Activated gamma-delta T cell treated with anti-CD3 and anti-CD28 coated beads, Interleukin-2, amount 50 U/mL, for 16 hours (primary cell): ENCODE measurements around the gene CTAG2.
"Not testable (repeated sequence)": the region's sequence is repeated elsewhere in the genome, so short reads cannot be mapped to it uniquely, and the experiment has no call there.

Experiments
- DNase-seq: peaks from one replicate; pipeline ENCODE4 v3.0.0-alpha.2; 2020; ENCODE audit warnings: low read depth

The CTAG2 gene

DNA sequence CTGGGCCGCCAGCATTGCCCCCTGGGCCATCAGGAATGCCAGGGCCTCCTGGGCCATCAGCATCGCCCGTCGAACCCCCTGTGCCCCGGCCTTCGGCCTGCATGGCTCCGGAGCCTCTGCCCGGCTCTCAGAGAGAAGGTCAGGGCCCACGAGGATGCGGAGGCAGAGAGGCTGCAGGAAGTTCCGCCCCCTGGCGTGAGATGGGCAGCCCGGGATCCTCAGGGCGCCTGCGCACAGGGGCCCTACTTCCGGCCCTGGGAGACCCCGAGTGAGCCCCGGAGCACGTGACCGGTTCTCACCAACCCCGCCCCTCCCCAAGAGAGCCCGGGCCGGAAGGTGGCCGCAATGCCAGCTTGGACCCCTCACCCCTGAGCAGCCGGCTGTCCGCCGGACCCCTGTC, at the start of gene CTAG2:
Gene CTAG2, minus strand, starts transcription at position 167 of the 400 bp plus-strand sequence. Its CDS starts 64 bp downstream, at position 103.
- DNase-seq: not testable (repeated sequence)

DNA sequence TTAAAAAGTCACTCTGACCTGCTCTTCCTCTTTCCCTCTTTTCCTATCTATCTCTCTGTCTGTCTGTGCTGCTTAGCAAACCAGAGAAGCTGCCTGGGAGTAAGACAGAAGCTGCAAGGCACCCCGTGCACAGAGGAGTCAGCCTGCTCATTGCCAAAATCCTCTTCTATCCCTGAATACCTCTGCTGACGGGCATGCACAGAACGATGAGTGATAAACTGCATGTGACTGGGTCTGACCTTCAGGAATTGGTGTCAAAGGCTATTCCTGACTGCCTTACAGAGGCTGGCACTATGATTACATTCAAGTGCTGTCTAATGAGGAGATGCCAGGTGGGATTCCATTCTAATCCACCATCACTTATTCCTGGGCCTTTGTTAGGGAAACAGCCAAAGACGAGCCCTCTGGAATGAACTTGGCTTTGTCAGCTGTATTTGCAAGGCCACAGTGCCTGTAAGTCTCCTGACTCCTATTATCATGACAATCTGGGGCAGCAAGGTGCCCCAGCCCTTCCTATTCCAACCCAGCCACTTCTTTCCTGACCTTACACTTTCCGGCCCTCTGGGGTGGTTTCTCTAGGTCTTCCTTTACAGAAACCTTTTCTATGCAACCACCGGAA, 45.4 kb upstream of the CTAG2 start:
- DNase-seq: no peak

DNA sequence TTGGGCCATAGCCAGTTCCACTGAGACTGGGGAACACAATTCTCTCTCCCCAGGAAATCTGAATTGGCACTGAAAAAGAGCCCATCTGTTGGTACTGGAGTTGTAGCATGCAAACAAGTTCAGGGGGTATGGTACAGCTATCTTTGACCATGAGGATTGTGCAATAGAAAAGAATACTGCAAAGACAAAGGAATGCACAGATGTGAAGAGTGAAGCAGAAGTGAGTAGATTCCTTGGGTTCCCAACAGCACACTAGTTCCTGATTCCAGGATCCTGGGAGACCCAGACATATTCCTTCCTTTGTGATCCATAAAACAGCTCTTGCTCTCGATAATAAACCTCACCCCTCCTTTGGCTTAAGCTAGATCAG, 43.3 kb upstream of the CTAG2 start:
- no peak for DNase-seq

DNA sequence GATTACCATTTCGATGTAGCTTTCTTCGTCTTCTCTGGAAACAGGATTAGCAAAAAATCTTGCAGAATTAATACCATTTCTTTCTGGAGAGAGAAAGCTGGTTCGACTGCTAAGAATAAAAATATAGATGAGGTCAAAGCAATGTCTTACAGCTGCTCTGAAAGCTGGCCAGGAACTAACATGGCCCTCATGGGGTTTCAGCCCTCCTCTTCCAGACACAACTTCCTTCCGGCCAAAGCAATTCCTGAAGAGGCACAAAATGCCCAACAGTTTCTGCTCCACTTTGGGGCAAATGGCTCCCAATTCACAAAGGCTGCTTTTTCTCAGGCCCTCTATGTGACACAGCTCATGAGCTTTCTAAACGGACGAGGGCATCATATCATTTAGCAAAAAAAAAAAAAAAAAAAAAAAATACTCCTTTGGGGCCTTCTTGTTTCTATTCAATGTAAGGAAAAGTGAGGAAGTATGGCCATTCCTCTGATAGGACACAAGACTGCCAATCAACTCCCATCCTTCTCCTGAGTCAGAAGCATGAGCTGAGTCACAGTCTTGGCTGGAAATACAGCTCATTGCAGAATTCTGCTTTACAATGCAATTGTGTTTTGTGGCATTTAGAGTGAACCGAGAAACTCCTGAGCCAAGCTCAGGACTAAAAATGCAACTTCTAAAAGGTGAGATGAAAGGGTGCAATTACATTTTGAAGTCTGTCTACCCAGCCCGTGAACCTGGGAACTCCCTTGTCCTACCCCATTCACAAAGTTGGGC, 42.7 kb upstream of the CTAG2 start:
- no peak for DNase-seq

DNA sequence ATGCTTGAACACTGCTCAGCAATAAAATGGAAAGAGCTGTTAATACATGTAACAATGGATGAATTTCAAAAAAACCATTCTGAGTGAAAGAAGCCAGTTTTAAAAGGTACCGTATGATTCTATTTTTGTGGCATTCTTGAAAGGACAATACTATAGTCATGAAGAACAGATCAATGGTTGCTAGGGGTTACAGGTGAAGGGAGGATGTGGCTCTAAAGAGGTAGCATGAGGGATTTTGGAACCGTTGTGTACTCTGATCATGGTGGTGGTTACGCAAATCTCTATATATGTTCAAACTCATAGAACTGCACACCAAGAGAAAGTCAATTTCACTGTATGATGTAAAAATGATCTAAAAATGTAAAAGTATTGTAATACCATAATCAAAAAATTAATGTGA, 40.0 kb upstream of the CTAG2 start:
- DNase-seq: no peak

DNA sequence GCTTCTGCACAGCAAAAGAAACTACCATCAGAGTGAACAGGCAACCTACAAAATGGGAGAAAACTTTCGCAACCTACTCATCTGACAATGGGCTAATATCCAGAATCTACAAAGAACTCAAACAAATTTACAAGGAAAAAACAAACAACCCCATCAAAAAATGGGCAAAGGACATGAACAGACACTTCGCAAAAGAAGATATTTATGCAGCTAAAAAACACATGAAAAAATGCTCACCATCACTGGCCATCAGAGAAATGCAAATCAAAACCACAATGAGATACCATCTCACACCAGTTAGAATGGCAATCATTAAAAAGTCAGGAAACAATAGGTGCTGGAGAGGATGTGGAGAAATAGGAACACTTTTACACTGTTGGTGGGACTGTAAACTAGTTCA, 37.1 kb upstream of the CTAG2 start:
- not testable (repeated sequence) for DNase-seq

DNA sequence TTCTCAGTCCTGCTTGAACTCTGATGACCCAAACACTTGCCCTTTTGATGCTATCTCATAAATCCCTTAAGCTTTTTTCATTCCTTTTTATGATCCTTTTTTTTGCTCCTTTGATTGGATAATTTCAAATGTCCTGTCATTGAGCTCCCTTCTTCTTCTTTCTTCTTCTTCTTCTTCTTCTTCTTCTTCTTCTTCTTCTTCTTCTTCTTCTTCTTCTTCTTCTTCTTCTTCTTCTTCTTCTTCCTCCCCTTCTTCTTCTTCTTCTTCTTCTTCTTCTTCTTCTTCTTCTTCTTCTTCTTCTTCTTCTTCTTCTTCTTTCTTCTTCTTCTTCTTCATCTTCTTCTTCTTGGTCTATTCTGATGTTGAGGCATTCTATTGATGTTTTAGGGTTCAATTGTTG, 18.7 kb upstream of the CTAG2 start:
- DNase-seq: not testable (repeated sequence)

DNA sequence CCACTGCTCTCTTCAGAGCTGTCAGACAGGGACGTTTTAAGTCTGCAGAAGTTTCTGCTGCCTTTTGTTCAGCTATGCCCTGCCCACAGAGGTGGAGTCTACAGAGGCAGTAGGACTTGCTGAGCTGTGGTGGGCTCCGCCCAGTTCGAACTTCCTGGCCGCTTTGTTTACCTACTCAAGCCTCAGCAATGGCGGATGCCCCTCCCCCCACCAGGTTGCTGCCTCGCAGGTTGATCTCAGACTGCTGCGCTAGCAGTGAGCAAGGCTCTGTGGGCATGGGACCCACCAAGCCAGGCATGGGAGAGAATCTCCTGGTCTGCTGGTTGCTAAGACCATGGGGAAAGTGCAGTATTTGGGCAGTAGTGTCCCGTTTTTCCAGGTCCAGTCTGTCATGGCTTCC, 17.5 kb upstream of the CTAG2 start:
- not testable (repeated sequence) for DNase-seq

DNA sequence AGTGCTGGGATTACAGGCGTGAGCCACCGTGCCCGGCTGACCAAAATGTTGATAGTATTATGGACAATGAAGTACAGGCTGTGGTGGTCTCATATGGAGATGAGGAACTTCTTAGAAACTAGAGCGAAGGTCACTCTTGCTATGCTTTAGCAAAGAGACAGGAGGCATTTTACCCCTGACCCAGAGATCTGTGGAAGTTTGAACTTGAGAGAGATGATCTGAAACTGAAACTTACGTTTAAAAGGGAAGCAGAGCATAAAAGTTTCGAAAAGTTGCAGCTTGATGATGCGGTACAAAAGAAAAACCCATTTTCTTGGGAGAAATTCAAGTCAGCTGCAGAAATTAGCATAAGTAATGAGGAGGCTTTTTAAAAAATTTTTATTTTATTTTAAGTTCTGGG, 8.5 kb upstream of the CTAG2 start:
- no peak for DNase-seq

DNA sequence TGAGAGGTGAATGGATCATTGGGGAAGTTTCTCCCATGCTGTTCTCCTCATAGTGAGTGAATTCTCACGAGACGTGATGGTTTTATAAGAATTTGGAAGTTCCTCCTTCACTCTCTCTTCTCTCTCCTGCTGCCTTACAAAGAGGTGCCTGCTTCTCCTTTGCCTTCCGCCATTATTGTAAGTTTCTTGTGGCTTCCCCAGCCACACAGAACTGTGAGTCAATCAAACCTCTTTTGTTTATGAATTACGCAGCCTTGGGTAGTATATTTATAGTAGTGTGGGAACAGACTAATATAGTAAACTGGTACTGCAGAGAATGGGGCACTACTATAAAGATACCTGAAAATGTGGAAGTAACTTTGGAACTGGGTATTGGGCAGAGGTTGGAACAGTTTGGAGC, 7.8 kb upstream of the CTAG2 start:
- DNase-seq: no peak

DNA sequence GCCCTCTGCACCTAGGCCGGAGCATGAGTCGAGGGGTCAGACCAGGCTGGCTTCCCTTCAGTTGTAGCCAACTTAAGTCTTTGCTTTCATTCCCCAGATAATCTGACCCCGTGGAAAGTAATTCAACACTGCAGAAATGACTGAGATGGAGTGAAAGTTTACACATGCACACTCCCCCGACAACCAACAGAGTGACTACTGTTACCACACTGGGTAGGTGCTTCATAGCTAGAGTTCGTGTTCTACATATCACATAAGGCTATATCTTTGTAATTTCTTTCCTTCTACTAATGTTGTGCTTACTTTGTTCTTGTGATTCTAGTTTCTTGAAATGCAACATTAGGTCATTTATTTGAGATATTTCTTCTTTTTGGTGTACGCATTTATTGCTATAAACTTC, 7.2 kb upstream of the CTAG2 start:
- no peak for DNase-seq

DNA sequence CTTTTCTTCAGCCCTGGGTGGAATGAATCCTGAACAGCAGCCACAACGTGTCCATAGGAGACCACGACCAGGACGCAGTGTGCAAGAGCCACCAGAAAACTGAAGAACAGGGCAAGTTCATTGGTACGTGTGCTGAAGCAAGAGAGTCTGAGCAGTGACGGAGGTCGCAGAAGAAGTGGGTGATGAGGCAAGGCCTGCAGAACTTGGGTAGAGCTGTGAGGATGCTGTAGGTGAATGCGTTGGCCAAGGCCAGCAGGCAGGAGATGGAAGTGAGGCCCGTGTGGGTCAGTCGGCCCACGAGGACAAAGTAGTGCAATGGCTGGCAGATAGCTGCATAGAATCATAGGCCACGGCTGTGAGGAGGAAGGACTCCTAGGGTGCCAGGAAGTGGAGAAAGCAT, 5.6 kb upstream of the CTAG2 start:
- DNase-seq: no peak

DNA sequence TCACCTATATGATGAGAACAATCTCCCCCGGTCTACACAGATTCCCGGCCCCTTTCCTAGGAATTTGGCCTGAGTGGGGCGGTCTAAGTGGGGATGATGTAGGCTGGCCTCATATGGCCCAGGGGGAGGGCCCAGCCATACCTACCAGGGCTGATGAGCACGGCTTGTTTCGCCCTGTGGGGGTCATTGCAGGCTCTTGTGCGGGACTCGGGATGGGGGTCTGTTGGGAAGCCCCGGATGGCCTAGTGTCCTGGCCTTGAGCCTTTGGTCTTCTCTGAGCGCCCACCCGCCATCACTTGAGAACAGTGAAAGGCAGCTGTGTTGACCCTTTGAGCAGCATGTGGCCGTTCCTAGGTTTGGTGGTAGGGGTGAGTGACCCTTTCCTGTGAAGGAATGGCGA, 4.8 kb upstream of the CTAG2 start:
- no peak for DNase-seq

DNA sequence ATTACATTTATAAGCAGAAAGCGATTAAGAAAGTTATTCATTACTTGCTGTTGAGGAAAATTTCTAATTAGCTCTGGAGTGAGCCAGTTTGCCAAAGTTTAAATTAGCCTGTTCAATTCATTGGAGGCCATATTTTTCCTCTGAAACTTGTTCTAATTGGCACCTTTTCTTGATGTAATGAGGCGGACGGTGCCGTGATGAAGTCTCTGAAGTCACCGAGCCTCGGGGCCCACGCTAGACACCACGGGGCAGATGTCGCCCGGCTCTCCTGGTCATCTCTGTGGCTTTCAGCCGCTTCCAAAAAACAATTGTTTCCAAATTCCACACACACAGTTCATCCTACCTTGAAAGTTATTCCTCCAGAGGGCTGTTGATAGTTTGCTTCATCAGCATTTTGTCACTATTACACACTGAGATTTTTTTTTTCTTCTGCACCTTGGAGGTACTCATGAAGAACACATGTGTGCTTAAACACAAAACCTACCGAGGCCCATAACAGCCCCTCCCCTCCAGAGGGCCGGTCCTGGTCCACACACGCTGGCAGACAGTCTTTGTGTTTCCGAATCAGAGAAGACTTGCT, 3.9 kb upstream of the CTAG2 start:
- no peak for DNase-seq

DNA sequence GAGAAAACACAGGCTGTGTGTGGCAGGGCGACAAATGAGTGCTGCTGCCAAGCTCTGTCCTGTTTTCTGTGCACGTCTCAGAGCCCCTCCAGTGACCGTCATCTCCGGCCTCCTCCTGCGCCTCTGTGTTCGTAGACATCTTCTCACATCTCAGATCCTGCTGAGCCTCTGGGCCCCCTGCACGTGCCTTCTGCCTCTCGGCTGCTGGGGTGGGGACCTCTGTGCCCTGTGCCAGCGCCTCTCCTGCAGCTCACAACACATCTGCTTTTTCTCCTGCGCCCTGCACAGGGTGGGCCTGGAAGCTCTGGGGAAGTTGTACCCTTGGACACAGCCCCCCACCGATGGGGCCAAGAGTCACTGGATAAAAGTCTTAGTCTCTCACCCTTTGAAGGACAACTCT, 2.4 kb upstream of the CTAG2 start:
- DNase-seq: no peak

DNA sequence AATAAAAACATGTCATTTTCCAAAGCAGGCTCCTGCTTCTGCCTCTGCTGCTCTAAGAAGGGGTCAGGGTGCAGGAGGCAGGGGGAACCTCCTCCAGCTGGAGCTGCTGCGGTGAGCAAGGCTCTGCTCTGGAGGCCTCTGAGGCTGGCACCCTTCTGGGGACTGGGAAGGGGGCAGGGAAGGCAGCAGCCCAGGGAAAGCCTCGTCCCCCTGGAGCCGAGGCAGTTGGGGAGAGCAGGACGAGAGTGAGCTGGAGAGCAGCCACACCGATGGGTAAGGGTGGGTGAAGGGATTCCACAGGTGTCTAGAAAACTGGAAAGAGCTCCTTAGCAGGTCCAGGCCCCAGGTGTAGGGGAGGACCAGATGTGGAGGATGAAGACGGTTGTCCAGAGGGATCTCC, 2.0 kb upstream of the CTAG2 start:
- DNase-seq: no peak

DNA sequence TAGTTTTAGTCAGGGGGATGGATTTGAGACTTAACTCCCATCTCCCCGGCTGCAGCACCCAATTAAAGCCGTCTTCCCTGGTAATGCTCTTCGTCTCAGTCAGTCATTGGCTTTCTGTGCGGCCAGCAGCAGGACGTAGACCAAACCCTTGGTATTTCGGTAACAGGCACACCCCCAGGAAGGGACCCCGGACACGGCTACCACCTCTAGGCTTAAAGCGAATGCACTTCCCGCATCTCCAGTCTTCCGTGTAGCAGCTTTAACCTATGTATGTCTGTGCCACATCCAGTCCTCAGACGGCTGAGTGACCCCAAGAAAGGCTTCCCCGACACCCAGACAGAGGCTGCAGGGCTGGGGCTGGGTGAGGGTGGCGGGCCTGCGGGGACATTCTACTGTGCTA, 1.5 kb upstream of the CTAG2 start:
- DNase-seq: no peak

DNA sequence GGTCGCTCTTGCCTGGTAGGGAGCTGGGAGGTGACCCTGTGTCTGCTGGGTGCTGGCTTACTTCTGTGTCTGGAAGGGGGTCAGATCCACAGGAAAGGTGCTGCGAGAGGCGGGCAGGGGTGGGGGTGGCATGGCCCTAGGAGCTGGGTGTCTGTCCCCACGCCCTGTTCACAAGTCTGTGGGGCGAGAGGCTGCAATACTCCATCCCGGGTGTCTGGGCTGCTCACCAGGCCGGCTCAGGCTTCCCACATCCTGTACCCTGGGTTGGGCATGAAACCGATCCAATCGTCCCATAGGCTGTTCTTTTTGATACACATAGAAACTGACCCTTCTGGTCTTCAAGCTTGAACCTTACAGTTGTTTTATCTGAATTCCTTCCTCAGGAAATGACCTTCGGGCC, 993 bp upstream of the CTAG2 start:
- DNase-seq: no peak

DNA sequence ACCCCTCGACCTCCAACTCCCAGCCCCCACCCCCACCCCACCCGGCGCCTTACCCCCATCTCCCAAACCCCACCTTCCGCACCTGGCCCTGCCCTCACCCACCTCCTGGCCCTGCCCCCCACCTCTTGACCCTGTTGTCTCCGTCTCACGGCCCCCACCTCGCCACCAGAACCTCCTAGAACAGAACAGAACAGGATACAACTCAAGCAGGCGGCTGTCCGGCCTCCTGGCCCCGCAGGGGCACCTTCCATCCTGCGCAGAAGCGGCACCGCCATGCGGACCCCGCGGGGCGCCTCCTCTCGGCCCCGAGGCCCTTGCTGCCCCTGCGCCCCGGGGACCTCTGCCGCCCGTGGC, 354 bp downstream of the CTAG2 start:
- DNase-seq: no peak

DNA sequence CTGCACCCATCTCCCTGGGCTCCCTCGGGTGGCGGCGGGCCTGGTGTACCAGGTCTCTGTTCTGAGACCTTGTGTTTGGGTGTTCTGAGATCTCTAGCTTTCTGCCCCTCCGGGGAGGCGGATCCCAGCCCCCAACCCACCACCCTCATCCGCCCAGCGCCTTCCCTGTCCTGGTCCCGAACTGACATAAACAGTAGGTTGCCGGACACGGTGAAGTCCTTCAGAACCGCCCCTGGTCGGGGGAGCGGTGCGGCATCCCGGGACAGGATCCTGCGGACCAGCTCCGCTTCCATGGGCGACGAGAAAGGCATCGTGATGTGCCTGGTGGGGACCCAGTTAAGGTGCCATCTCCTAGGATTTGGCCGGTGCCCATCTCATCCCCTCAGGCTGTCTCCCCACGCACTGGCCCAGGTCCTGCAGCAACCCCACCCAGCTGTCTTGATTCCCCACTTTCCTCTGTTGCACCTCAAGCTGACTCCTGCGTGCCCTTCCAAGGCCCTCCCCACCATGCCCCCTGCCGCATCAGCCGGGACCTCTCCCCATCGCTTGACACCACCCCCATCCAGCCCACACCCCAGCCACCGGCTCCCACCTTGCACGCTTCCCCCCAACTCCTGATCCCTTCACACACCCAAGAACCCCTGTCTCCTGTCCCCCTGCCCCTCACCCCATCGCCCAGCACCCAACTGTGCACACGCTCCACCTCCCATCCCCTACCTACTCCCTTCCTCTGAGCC, 900 bp downstream of the CTAG2 start:
- no peak for DNase-seq

DNA sequence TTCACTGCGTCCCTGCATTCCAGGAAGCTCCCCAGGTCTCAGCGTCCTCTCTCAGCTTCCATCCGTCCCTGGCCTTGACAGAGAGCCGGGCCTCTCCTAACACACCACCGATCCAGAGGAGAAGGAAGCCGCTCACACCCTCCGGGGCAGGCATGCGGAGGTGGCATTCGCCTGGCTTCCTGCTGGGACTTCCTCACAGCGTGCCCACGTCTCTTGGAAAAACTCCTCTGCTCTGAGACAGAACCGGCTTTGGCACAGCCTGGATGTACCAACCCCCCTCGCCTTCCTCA, 3.2 kb downstream of the CTAG2 start:
- DNase-seq: no peak

DNA sequence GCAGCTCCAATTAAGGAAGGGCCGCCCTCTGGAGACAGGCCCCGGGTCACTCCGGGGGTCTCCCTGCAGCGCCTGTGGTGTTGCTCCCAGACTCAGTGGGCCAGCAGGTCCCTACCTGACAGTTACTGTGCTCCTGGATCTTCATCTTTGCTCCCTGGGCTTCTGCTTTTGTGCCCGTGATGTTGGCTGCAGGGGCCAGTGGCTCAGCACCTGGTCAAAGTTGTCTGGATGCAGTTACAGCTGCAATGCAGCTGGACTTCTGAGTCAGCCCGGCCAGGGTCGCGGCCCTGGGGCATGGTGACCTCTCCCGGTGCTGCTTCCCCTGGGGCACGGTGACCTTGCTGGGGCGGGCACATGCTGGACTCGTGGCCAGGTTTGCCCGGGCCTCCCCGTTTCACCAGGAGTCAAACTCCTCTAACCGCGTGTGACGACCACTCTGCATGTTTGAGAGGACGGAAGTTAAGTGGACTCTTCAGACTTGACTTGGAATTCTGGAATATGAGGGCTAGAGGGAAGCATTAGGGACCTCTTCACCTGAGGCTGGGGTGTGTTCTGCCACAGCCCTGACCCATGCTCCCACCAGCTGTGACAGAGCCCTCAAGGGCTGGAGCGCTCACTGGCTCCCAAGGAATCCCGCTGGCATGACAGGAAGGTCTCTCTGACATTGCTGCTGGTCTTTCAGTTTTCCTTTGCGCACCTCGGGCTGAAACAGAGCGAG, 3.7 kb downstream of the CTAG2 start:
- no peak for DNase-seq

DNA sequence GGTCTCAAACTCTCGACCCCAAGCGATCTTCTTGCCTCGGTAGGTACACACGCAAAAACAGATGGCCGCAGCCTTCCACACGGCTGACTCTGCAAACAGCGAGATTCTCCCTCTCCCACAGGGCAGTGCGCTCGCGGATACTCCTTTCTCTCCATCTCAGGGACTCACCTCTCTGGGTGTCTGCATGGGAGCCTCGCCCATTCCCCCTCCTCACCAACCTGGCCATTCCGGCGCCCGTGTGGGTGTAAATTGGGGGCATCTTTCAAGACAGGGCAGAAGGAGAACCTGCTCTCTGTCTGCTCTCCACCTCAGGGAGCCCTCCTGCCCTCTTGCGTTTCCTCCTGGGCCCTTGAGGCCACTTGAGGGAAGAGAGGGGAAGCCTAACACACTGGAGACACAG, 4.4 kb downstream of the CTAG2 start:
- no peak for DNase-seq
